ENCODE results near the gene MAD2L2.

GRCh38 chr1:11701551-11701961 is 20.6 kb upstream of the MAD2L2 start:
- TF ChIP-seq CTCF (IDR thresholded peaks at IDR 0.05): no peak
- TF ChIP-seq HOXA7 (CRISPR knock-in tag; IDR thresholded peaks at IDR 0.05): no peak
- TF ChIP-seq NR3C1 (IDR thresholded peaks at IDR 0.05): no peak
- TF ChIP-seq CEBPB (IDR thresholded peaks at IDR 0.05): no peak
- TF ChIP-seq NFE2L2 (conservative IDR thresholded peaks at IDR 0.05; ENCODE audit: low read length): no peak
- no peak for TF ChIP-seq POLR2A (IDR thresholded peaks at IDR 0.05; ENCODE audit: low read length)
